GM19023 (cell line): ENCODE measurements around the gene OR5A2.
"Not testable (repeated sequence)": the region's sequence is repeated elsewhere in the genome, so short reads cannot be mapped to it uniquely, and the experiment has no call there.

Source experiments
- ATAC-seq: cut with Tn5 transposase; IDR thresholded peaks from one replicate; pipeline ENCODE4 v1.9.1; 2021; ENCODE audit warnings: mild to moderate bottlenecking, moderate library complexity; ENCODE audit not compliant: unreplicated experiment

The OR5A2 gene

DNA sequence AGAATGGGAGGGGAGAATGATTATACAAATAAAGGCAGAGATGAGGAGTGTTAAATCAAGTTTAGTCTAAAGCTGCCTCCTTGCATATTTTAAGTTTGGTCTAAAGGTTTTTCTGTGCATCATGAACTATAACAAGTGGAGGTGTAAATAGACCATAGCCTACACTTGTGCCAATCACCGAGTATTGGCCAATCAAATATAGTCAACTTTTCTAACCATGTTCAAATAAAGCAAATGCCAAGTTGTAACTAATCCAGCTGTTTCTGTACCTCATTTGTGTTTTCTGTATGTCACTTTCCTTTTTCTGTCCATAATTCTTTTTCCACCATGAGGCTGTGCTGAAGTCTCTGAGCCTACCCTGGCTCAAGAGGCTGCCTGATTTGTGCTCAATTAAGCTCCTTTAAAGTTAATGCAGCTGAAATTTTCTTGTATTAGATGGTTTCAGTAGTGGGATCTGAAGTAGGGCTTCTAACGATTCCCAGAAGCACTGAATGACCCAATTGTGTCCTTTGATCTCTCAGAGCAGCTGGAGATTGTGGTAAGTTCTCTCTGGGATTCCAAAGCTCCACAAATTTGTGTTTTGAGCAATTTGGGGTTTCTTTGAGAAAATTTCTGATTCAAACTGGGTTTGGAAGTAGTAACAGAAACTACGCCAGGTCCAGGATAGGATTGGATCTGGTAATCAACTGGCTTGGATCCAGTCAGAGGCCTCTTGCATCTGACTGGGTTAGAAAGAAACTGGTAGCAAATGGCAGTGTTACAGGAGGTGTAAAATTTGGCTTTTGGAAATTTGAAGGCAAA is 25.6 kb downstream of the OR5A2 start:
- ATAC-seq, result no peak

DNA sequence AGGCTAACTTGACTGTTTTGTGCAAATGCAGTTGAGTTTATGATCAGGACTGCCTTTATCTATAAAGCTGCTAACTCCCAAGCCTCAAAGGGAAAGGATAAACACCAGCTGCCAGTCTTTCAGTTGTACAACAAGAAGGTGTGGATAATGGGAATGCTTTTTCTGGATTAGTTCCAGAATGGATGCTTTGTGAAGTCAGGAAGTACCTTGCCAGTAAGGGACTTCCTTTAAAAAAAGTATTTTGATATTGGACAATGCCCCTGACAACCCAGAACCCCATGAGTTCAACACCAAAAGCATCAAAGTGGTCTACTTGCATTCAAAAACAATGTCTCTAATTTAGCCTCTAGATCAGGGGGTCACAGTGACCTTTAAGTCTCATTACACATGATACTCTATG is 32.0 kb downstream of the OR5A2 start:
- ATAC-seq, result no peak

DNA sequence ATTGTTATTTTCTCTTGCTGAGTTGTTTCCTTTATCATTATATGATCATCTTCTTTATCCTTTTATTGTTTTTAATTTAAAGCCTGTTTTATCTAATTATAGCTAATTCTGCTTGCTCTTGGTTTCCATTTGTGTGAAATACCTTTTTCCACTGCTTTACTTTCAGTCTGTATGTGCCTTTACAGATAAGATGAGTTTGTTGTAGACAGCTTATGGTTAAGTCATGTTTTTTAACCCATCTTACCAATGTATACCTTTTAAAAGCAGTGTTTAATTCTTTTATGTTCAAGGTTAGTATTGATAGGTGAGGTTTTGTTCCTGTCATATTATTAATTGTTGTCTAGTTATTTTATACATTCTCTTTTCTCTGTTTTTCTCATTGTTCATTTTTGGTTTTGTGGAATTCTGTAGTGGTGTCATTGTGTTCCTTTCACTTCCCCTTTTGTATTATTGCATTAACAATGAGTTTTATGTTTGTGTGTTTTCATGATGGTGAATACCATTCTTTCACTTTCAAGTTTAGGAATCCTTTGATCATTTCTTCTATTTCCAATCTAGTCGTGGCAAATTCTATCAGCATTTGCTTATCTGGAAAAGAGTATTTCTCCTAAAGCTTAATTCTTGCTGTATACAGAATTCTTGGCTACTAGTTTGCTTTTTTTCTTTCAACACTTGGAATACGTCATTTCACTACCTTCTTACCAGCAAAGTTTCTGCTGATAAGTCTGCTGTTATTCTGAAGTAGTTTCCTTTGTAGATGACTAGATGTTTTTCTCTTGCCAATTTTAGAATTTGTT is 45.8 kb downstream of the OR5A2 start:
- peak; percentile 87 for ATAC-seq

- not testable (repeated sequence) for ATAC-seq
These were observed 53.9 kb downstream of the OR5A2 start for GRCh38 chr11:59372324-59372723.

DNA sequence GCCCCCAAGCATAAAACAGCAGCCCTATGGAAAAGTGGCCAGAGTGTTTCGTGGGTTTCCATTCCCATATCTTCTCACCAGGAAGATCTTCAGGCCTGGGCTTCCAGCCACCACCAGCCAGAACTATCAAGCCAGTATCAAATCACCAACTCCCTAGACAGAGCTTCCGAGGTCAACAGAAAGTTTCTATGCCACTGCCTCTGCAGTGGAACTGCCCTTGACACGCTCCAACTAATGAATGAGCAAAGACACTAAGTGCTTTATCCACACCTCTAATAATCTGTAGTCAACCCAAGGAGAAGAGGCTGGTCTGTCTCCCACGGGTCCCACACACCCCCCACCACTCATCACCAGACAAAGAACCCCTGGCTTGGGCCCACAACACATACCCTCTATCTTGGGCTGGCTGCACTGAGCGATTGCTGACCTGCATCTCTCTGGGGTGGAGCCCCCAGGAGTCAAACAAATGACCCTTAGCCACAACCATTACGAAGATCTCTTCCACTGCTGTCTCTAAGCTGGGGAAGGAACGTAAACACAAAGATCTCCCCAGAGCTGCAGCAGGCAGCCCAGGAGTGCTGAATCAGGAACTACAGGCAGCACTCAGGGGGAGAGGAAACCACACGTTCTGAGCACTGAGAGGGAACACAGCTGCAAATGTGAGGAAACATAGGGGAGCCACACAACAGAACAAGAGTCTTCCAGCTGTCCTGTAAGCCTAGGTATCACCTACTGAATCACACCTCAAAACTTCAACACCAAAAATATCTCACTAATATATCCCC is 57.8 kb downstream of the OR5A2 start:
- ATAC-seq, result no peak
